ENCODE measurements around the gene CERCAM.
"Not testable (repeated sequence)": the region's sequence is repeated elsewhere in the genome, so short reads cannot be mapped to it uniquely, and the experiment has no call there.

Gene CERCAM

GRCh38 chr9:128413728-128414127 lies 6.9 kb upstream of the CERCAM start:
- H3K4me2 ChIP-seq (ENCODE audit: low read length, poor library complexity, severe bottlenecking); H3K79me1 ChIP-seq (replicated peaks; ENCODE audit: low read length, poor library complexity, severe bottlenecking); H2BK15ac ChIP-seq (ENCODE audit: low read depth, poor library complexity, severe bottlenecking); H2BK120ac ChIP-seq (ENCODE audit: low read depth, low read length); H3K36me3 ChIP-seq (ENCODE audit: control insufficient read depth in 1 of 2, insufficient read depth in 2 of 2, low read depth in 1 of 2, low read length in 2 of 2); H3K4me3 ChIP-seq (ENCODE audit: insufficient read depth in 1 of 2, low read depth in 1 of 2, low read length in 2 of 2); H2BK5ac ChIP-seq (ENCODE audit: low read depth, low read length, poor library complexity, severe bottlenecking); DNase-seq; H3K14ac ChIP-seq (ENCODE audit: low read length in 2 of 2); H3K9me3 ChIP-seq (ENCODE audit: control insufficient read depth, low read length); H3K27ac ChIP-seq (ENCODE audit: low read length, poor library complexity, severe bottlenecking); H4K8ac ChIP-seq (ENCODE audit: low read length); H3K4ac ChIP-seq (ENCODE audit: low read depth in 1 of 2, low read length in 2 of 2); H2AFZ ChIP-seq (ENCODE audit: low read depth, low read length); H4K91ac ChIP-seq (ENCODE audit: low read length); H3K23ac ChIP-seq (ENCODE audit: low read length in 2 of 2); H3K9ac ChIP-seq (ENCODE audit: low read length); H3K18ac ChIP-seq (ENCODE audit: low read depth in 1 of 2, low read length in 2 of 2); H2BK12ac ChIP-seq (ENCODE audit: low read length in 2 of 2); H3K4me1 ChIP-seq (ENCODE audit: control insufficient read depth, insufficient read depth, low read depth, low read length); H2AK5ac ChIP-seq (ENCODE audit: low read length, severe bottlenecking): not testable (repeated sequence)
- peaks cover 42 to 62% of the 10 kb centered on the region in 2 experiments for H3K27me3 ChIP-seq (ENCODE audit: control insufficient read depth in 1 of 2, insufficient read depth in 1 of 2, low read length in 2 of 2)
- 97% methylated on average over 13 of the region's 13 CpGs for WGBS

GRCh38 chr9:128414461-128414860 lies 6.2 kb upstream of the CERCAM start:
- H3K4me3 ChIP-seq (ENCODE audit: insufficient read depth in 1 of 2, low read depth in 1 of 2, low read length in 2 of 2), result no peak overlapping the region
- no peak overlapping the region for H3K9ac ChIP-seq (ENCODE audit: low read length)
- H3K36me3 ChIP-seq (ENCODE audit: control insufficient read depth in 1 of 2, insufficient read depth in 2 of 2, low read depth in 1 of 2, low read length in 2 of 2), result no peaks in the 10 kb centered on the region
- H3K9me3 ChIP-seq (ENCODE audit: control insufficient read depth, low read length), result no peaks in the 10 kb centered on the region
- H3K4ac ChIP-seq (ENCODE audit: low read depth in 1 of 2, low read length in 2 of 2), result no peak overlapping the region
- no peak overlapping the region for H2BK15ac ChIP-seq (ENCODE audit: low read depth, poor library complexity, severe bottlenecking)
- H3K14ac ChIP-seq (ENCODE audit: low read length in 2 of 2), result no peak overlapping the region
- H3K27me3 ChIP-seq (ENCODE audit: control insufficient read depth in 1 of 2, insufficient read depth in 1 of 2, low read length in 2 of 2), result peaks cover 40 to 69% of the 10 kb centered on the region in 2 experiments
- H3K4me2 ChIP-seq (ENCODE audit: low read length, poor library complexity, severe bottlenecking), result no peak overlapping the region
- H2BK120ac ChIP-seq (ENCODE audit: low read depth, low read length), result no peak overlapping the region
- DNase-seq, result no peak
- H2AFZ ChIP-seq (ENCODE audit: low read depth, low read length), result no peak overlapping the region
- H4K8ac ChIP-seq (ENCODE audit: low read length), result no peak overlapping the region
- H3K18ac ChIP-seq (ENCODE audit: low read depth in 1 of 2, low read length in 2 of 2), result no peak overlapping the region
- H2BK5ac ChIP-seq (ENCODE audit: low read depth, low read length, poor library complexity, severe bottlenecking), result no peak overlapping the region
- H2BK12ac ChIP-seq (ENCODE audit: low read length in 2 of 2), result no peak overlapping the region
- H3K27ac ChIP-seq (ENCODE audit: low read length, poor library complexity, severe bottlenecking), result no peak overlapping the region
- no peak overlapping the region for H3K23ac ChIP-seq (ENCODE audit: low read length in 2 of 2)
- H3K79me1 ChIP-seq (replicated peaks; ENCODE audit: low read length, poor library complexity, severe bottlenecking), result no peaks in the 10 kb centered on the region
- WGBS, result 74% methylated on average over 3 of the region's 3 CpGs
- peaks cover 10% of the 10 kb centered on the region for H3K4me1 ChIP-seq (ENCODE audit: control insufficient read depth, insufficient read depth, low read depth, low read length)
- H4K91ac ChIP-seq (ENCODE audit: low read length), result no peak overlapping the region
- H2AK5ac ChIP-seq (ENCODE audit: low read length, severe bottlenecking), result no peak overlapping the region

GRCh38 chr9:128415281-128415680 lies 5.4 kb upstream of the CERCAM start:
- no peak overlapping the region for H3K18ac ChIP-seq (ENCODE audit: low read depth in 1 of 2, low read length in 2 of 2)
- H3K27ac ChIP-seq (ENCODE audit: low read length, poor library complexity, severe bottlenecking), result no peak overlapping the region
- H3K4ac ChIP-seq (ENCODE audit: low read depth in 1 of 2, low read length in 2 of 2), result no peak overlapping the region
- WGBS, result 76% methylated on average over 2 of the region's 2 CpGs
- no peaks in the 10 kb centered on the region for H3K79me1 ChIP-seq (replicated peaks; ENCODE audit: low read length, poor library complexity, severe bottlenecking)
- H4K8ac ChIP-seq (ENCODE audit: low read length), result no peak overlapping the region
- no peak overlapping the region for H3K4me2 ChIP-seq (ENCODE audit: low read length, poor library complexity, severe bottlenecking)
- H2BK120ac ChIP-seq (ENCODE audit: low read depth, low read length), result no peak overlapping the region
- H2BK12ac ChIP-seq (ENCODE audit: low read length in 2 of 2), result no peak overlapping the region
- no peak overlapping the region for H2AFZ ChIP-seq (ENCODE audit: low read depth, low read length)
- H3K9me3 ChIP-seq (ENCODE audit: control insufficient read depth, low read length), result no peaks in the 10 kb centered on the region
- no peak overlapping the region for H3K9ac ChIP-seq (ENCODE audit: low read length)
- H3K4me1 ChIP-seq (ENCODE audit: control insufficient read depth, insufficient read depth, low read depth, low read length), result peaks cover 14% of the 10 kb centered on the region
- no peak overlapping the region for H4K91ac ChIP-seq (ENCODE audit: low read length)
- no peak overlapping the region for H3K23ac ChIP-seq (ENCODE audit: low read length in 2 of 2)
- no peak overlapping the region for H2BK15ac ChIP-seq (ENCODE audit: low read depth, poor library complexity, severe bottlenecking)
- no peak overlapping the region for H3K4me3 ChIP-seq (ENCODE audit: insufficient read depth in 1 of 2, low read depth in 1 of 2, low read length in 2 of 2)
- no peak overlapping the region for H2AK5ac ChIP-seq (ENCODE audit: low read length, severe bottlenecking)
- no peak for DNase-seq
- no peak overlapping the region for H3K14ac ChIP-seq (ENCODE audit: low read length in 2 of 2)
- H3K27me3 ChIP-seq (ENCODE audit: control insufficient read depth in 1 of 2, insufficient read depth in 1 of 2, low read length in 2 of 2), result peaks cover 40 to 71% of the 10 kb centered on the region in 2 experiments
- no peak overlapping the region for H2BK5ac ChIP-seq (ENCODE audit: low read depth, low read length, poor library complexity, severe bottlenecking)
- H3K36me3 ChIP-seq (ENCODE audit: control insufficient read depth in 1 of 2, insufficient read depth in 2 of 2, low read depth in 1 of 2, low read length in 2 of 2), result no peaks in the 10 kb centered on the region

GRCh38 chr9:128416014-128416413 lies 4.6 kb upstream of the CERCAM start:
- DNase-seq, result no peak
- H3K23ac ChIP-seq (ENCODE audit: low read length in 2 of 2), result no peak overlapping the region
- no peak overlapping the region for H4K91ac ChIP-seq (ENCODE audit: low read length)
- peaks cover 40 to 71% of the 10 kb centered on the region in 2 experiments for H3K27me3 ChIP-seq (ENCODE audit: control insufficient read depth in 1 of 2, insufficient read depth in 1 of 2, low read length in 2 of 2)
- H3K79me1 ChIP-seq (replicated peaks; ENCODE audit: low read length, poor library complexity, severe bottlenecking), result peaks cover 2% of the 10 kb centered on the region
- H3K27ac ChIP-seq (ENCODE audit: low read length, poor library complexity, severe bottlenecking), result no peak overlapping the region
- no peak overlapping the region for H2BK120ac ChIP-seq (ENCODE audit: low read depth, low read length)
- whole genome bisulfite sequencing, result 78% methylated on average over 6 of the region's 6 CpGs
- H3K18ac ChIP-seq (ENCODE audit: low read depth in 1 of 2, low read length in 2 of 2), result no peak overlapping the region
- H2AFZ ChIP-seq (ENCODE audit: low read depth, low read length), result no peak overlapping the region
- H2AK5ac ChIP-seq (ENCODE audit: low read length, severe bottlenecking), result no peak overlapping the region
- no peak overlapping the region for H2BK12ac ChIP-seq (ENCODE audit: low read length in 2 of 2)
- H3K14ac ChIP-seq (ENCODE audit: low read length in 2 of 2), result no peak overlapping the region
- H3K9me3 ChIP-seq (ENCODE audit: control insufficient read depth, low read length), result no peaks in the 10 kb centered on the region
- no peak overlapping the region for H2BK5ac ChIP-seq (ENCODE audit: low read depth, low read length, poor library complexity, severe bottlenecking)
- no peak overlapping the region for H3K9ac ChIP-seq (ENCODE audit: low read length)
- no peak overlapping the region for H2BK15ac ChIP-seq (ENCODE audit: low read depth, poor library complexity, severe bottlenecking)
- H3K4me2 ChIP-seq (ENCODE audit: low read length, poor library complexity, severe bottlenecking), result no peak overlapping the region
- H3K4me1 ChIP-seq (ENCODE audit: control insufficient read depth, insufficient read depth, low read depth, low read length), result peaks cover 16% of the 10 kb centered on the region
- H3K4ac ChIP-seq (ENCODE audit: low read depth in 1 of 2, low read length in 2 of 2), result no peak overlapping the region
- no peaks in the 10 kb centered on the region for H3K36me3 ChIP-seq (ENCODE audit: control insufficient read depth in 1 of 2, insufficient read depth in 2 of 2, low read depth in 1 of 2, low read length in 2 of 2)
- H4K8ac ChIP-seq (ENCODE audit: low read length), result no peak overlapping the region
- no peak overlapping the region for H3K4me3 ChIP-seq (ENCODE audit: insufficient read depth in 1 of 2, low read depth in 1 of 2, low read length in 2 of 2)
